NT2/D1 (cell line): ENCODE results near the gene ATL1.

Experiments
- YY1 ChIP-seq: IDR thresholded peaks from 2 replicates; pipeline ENCODE4 v1.6.1; 2011; ENCODE audit not compliant: insufficient read length, insufficient read depth
- ZNF274 ChIP-seq: IDR thresholded peaks from 2 replicates; pipeline ENCODE4 v1.6.1; 2011; ENCODE audit warnings: mild to moderate bottlenecking, low read depth, low read length

DNA sequence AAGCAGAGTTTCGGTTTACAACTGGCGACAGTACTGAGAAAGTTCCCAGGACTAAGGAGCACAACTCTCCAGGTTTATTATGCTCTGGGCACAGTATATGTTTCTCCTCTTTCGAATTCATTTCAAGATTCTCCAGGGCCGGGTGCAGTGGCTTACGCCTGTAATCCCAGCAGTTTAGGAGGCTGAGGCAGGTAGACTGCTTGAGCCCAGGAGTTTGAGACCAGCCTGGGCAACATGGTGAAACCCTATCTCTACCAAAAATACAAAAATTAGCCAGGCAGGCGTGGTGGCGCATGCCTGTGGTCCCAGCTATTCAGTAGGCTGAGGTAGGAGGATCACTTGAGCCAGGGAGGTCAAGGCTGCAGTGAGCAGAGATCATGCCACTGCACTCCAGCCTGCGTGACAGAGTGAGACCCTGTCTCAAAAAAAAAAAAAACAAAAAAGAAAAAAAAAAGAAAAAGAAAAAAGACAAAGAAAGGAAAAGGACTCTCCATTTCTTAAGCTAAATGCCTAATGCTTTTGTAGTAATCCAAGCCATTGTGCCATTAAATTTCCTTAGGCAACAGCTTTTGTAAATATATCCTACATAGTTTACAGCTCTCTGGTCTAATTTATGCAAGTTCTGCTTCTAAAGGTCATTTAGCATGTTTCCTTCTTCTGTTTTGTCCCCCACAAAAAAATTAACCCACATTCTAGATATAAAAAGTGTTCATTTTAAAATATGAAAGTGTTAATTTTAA, 34.8 kb downstream of the ATL1 start:
- TF ChIP-seq ZNF274: no peak
- no peak for TF ChIP-seq YY1
